ENCODE results near the gene ZNF511. TPM values are rescaled to one million over a fixed set of nuclear protein-coding genes. Genes with fewer than 3 reads are reported as not detected.

ZNF511 gene
- total RNA-seq, 1 donor from 2014 or later, result 56.7 TPM

DNA sequence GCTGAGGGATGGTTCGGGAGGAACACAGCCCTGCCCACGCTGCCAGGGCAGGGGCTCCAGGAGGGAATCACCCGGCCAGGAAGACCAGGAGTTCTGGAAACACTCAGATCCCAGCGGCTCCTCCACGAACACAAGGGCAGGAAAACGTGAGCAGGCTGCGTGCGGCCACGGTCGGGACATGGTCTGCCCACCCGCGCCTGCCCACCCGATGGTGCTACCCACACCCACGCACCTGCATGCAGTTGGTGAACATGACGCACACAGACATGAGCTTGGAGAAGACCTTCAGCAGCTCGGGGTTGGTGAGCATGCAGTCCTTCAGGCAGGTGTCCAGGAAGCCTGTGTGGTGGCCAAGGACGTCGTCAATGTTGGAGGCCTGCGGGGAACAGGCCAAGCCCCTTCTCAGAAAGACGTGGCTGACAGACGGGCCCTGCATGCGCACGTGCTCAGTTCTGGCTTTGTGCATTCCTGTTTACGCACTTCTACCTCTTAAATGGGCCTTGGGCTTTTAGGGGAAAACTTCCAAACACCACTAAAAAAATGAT is 25.8 kb upstream of the ZNF511 start:
- intact Hi-C loops (cut with micrococcal nuclease), result no loop called here
- ATAC-seq (ENCODE audit: low read depth) (no peak), DNase-seq (no peak)
- Mint-ChIP-seq H3K27ac (no peak overlapping the region), H3K4me3 (no peak overlapping the region), H3K4me1 (peaks cover 21% of the 10 kb centered on the region), H3K27me3 (no peaks in the 10 kb centered on the region), H3K36me3 (ENCODE audit: low read depth) (peaks cover 70% of the 10 kb centered on the region), H3K9me3 (no peaks in the 10 kb centered on the region)
- TF ChIP-seq, protein P1, sequence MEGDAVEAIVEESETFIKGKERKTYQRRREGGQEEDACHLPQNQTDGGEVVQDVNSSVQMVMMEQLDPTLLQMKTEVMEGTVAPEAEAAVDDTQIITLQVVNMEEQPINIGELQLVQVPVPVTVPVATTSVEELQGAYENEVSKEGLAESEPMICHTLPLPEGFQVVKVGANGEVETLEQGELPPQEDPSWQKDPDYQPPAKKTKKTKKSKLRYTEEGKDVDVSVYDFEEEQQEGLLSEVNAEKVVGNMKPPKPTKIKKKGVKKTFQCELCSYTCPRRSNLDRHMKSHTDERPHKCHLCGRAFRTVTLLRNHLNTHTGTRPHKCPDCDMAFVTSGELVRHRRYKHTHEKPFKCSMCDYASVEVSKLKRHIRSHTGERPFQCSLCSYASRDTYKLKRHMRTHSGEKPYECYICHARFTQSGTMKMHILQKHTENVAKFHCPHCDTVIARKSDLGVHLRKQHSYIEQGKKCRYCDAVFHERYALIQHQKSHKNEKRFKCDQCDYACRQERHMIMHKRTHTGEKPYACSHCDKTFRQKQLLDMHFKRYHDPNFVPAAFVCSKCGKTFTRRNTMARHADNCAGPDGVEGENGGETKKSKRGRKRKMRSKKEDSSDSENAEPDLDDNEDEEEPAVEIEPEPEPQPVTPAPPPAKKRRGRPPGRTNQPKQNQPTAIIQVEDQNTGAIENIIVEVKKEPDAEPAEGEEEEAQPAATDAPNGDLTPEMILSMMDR (IDR thresholded peaks at IDR 0.05), result no peak
- ChIA-PET POLR2A (no interaction called here), CTCF (no interaction called here)

DNA sequence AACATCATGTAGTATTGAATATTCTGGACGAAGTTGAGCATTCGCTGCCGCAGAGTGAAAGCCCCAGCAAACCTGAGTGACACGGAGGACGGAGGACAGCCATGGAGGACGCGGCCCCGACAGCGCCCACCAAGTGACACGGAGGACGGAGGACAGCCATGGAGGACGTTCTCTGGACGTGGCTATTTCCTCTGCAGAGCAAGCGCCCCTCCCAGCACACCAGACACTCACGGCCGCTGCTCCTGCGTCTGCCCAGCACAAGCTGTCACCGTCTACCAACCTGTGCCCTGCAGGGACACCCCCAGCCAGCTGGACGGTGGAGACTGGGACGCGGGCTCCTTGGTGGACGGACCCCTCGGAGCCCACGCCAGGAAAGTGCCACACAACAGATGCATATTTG is 24.8 kb upstream of the ZNF511 start:
- ATAC-seq (ENCODE audit: low read depth), result no peak
- Mint-ChIP-seq H3K36me3 (ENCODE audit: low read depth) (peaks cover 73% of the 10 kb centered on the region), H3K27ac (no peak overlapping the region), H3K4me1 (peaks cover 11% of the 10 kb centered on the region), H3K27me3 (no peaks in the 10 kb centered on the region), H3K9me3 (no peaks in the 10 kb centered on the region), H3K4me3 (no peak overlapping the region)
- ChIA-PET CTCF (interaction anchor here (1.9 kb wide), 1 partner anchor 24 kb away, joined by 5 read pairs; no protein-coding TSS in a partner anchor), POLR2A (interaction anchor here (1.5 kb wide), 1 partner anchor 8 kb away, joined by 9 read pairs; the partner anchor contains the start of gene ADAM8)
- DNase-seq, result no peak
- intact Hi-C loops (cut with micrococcal nuclease), result no loop called here
- TF ChIP-seq, protein P1 (IDR thresholded peaks at IDR 0.05), result no peak

- intact Hi-C loops (cut with micrococcal nuclease), result no loop called here
- DNase-seq (no peak), ATAC-seq (ENCODE audit: low read depth) (no peak)
- ChIA-PET POLR2A (interaction anchor here (1.5 kb wide), 1 partner anchor 9 kb away, joined by 9 read pairs; the partner anchor contains the start of gene ADAM8), CTCF (interaction anchor here (1.9 kb wide), 1 partner anchor 23 kb away, joined by 5 read pairs; no protein-coding TSS in a partner anchor)
- Mint-ChIP-seq H3K9me3 (no peaks in the 10 kb centered on the region), H3K27ac (no peak overlapping the region), H3K4me3 (no peak overlapping the region), H3K27me3 (no peaks in the 10 kb centered on the region), H3K4me1 (no peaks in the 10 kb centered on the region), H3K36me3 (ENCODE audit: low read depth) (peaks cover 82% of the 10 kb centered on the region)
- TF ChIP-seq, protein P1 (IDR thresholded peaks at IDR 0.05), result no peak
Observed at GRCh38 chr10:133285217-133285616, 23.5 kb upstream of the ZNF511 start.

DNA sequence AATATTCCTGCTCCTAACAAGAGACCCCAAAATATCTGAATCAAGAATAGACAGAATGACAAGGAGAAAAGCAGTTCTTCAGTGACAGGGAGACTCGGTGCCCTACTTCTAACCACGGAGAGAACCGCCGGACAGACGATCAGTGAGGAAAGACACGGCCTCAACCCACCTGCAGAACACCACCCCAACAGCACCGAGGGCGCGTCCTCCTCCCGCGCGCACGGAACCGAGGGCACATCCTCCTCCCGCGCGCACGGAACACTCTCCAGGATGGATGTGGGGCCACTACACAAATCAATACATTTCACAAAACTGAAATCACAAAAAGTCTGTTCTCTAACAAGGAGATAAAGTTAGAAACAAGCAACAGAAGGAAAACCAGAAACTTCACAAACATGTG is 22.3 kb upstream of the ZNF511 start:
- POLR2A ChIA-PET, result no interaction called here
- Mint-ChIP-seq H3K27ac (no peak overlapping the region), H3K4me1 (no peaks in the 10 kb centered on the region), H3K27me3 (no peaks in the 10 kb centered on the region), H3K9me3 (no peaks in the 10 kb centered on the region), H3K4me3 (no peak overlapping the region), H3K36me3 (ENCODE audit: low read depth) (peaks cover 84% of the 10 kb centered on the region)
- DNase-seq (no peak), ATAC-seq (ENCODE audit: low read depth) (no peak)
- CTCF ChIA-PET, result no interaction called here
- intact Hi-C loops (cut with micrococcal nuclease), result no loop called here
- TF ChIP-seq, protein P1 (IDR thresholded peaks at IDR 0.05), result no peak

GRCh38 chr10:133287832-133288500 is 20.7 kb upstream of the ZNF511 start:
- TF ChIP-seq, protein P1 (IDR thresholded peaks at IDR 0.05), result no peak
- H3K27me3 Mint-ChIP-seq, result no peaks in the 10 kb centered on the region
- no peak overlapping the region for H3K27ac Mint-ChIP-seq
- H3K9me3 Mint-ChIP-seq, result no peaks in the 10 kb centered on the region
- no peaks in the 10 kb centered on the region for H3K4me1 Mint-ChIP-seq
- intact Hi-C loops (cut with micrococcal nuclease), result no loop called here
- CTCF ChIA-PET, result no interaction called here
- no peak for DNase-seq
- no peak overlapping the region for H3K4me3 Mint-ChIP-seq
- ATAC-seq (ENCODE audit: low read depth), result no peak
- peaks cover 78% of the 10 kb centered on the region for H3K36me3 Mint-ChIP-seq (ENCODE audit: low read depth)
- POLR2A ChIA-PET, result no interaction called here

Measured in activated B cell treated with CpG ODN at 0.5 μM for 24 hours (primary cell).